ACC112 (cell line): ENCODE measurements around the gene APOBEC3F.
"Not testable (repeated sequence)": the region's sequence is repeated elsewhere in the genome, so short reads cannot be mapped to it uniquely, and the experiment has no call there.

Experiments used
- H2AFZ ChIP-seq: fragments of 200-600 bp; sonication (generic); one replicate; pipeline ENCODE4 v1.6.0; 2017; ENCODE audit warnings: antibody characterized with exemption, low read length; ENCODE audit not compliant: unreplicated experiment
- H3K27ac ChIP-seq: fragments of 200-600 bp; sonication (generic); 2 replicates; pipeline ENCODE4 v1.5.1; 2014; ENCODE audit warnings: low read depth, mild to moderate bottlenecking, antibody characterized with exemption, low read length, moderate library complexity
- H3K27me3 ChIP-seq: fragments of 200-600 bp; sonication (generic); 2 replicates; pipeline ENCODE4 v1.6.1; 2014; ENCODE audit warnings: mild to moderate bottlenecking, antibody characterized with exemption, low read length, moderate library complexity, mixed read lengths; ENCODE audit not compliant: insufficient read depth
- H3K36me3 ChIP-seq: fragments of 200-600 bp; sonication (generic); 2 replicates; pipeline ENCODE4 v1.6.1; 2016; ENCODE audit warnings: mild to moderate bottlenecking, antibody characterized with exemption, low read length, moderate library complexity, mixed read lengths; ENCODE audit not compliant: insufficient read depth
- H3K4me1 ChIP-seq: fragments of 200-600 bp; sonication (generic); one replicate; pipeline ENCODE4 v1.6.1; 2016; ENCODE audit warnings: low read length, mixed read lengths; ENCODE audit not compliant: insufficient read depth, unreplicated experiment, control insufficient read depth
- H3K4me3 ChIP-seq: fragments of 200-600 bp; sonication (generic); 2 replicates; pipeline ENCODE4 v1.5.1; 2014; ENCODE audit warnings: mild to moderate bottlenecking, low read depth, low read length
- H3K79me2 ChIP-seq: fragments of 200-600 bp; sonication (generic); one replicate; pipeline ENCODE4 v1.6.0; 2016; ENCODE audit warnings: low read length; ENCODE audit not compliant: control insufficient read depth, unreplicated experiment, insufficient read depth

Gene APOBEC3F

DNA sequence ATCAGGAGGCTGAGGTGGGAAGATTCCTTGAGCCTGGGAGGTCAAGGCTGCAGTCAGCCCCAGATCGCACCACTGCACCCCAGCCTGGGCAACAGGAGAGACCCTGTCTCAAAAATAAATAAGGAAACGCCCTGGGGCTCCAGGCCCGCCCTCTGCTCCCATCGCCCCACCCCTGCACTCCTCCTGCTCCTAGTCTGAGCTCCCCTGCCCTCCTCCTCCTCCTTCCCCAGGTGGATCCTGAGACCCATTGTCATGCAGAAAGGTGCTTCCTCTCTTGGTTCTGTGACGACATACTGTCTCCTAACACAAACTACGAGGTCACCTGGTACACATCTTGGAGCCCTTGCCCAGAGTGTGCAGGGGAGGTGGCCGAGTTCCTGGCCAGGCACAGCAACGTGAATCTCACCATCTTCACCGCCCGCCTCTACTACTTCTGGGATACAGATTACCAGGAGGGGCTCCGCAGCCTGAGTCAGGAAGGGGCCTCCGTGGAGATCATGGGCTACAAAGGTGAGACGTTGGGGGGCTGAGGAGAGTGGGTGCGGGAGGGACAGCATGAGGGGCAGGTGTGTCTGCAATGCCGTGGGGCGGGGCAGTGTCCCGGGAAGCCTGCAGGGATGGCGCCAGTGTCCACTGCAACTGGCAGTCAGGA is 11.3 kb downstream of the APOBEC3F start:
- not testable (repeated sequence) for H3K27ac ChIP-seq, H3K79me2 ChIP-seq

DNA sequence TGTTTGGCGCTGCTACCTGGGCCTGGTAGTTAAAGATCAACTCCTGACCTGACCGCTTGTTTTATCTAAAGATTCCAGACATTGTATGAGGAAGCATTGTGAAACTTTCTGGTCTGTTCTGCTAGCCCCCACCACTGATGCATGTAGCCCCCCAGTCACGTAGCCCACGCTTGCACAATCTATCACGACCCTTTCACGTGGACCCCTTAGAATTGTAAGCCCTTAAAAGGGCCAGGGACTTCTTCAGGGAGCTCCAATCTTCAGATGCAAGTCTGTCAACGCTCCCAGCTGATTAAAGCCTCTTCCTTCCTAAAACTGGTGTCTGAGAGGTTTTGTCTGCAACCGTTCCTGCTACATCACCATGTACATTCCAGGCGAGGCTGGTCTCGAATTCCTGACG is 15.0 kb downstream of the APOBEC3F start:
- Histone ChIP-seq H3K4me1 (no peaks in the 10 kb centered on the region), H3K36me3 (no peaks in the 10 kb centered on the region)

More for the DNA sequence above, 11.3 kb downstream of the APOBEC3F start:
- not testable (repeated sequence) for H3K27me3 ChIP-seq, H3K4me1 ChIP-seq, H3K36me3 ChIP-seq, H2AFZ ChIP-seq, H3K4me3 ChIP-seq

DNA sequence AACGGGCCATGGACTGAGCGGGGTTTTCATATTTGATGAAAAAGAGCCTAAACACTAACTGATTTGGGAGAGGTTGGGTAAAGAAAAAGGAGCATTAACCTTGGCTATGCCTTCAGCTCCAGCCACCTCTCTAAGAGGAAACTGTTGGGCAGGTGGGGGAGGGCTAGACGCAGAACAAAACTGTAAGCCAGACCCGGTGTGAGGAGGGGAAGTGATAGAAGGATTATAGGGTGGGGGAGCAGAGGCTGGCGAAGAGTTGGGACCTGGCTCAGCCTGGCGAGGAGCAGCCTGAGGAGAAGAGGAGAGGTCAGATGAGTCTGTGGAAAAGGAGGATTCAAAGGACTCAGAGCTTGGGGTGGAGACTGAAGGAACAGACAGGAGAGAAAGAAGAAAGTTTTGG is 20.6 kb downstream of the APOBEC3F start:
- not testable (repeated sequence) for H2AFZ ChIP-seq, H3K4me1 ChIP-seq, H3K79me2 ChIP-seq, H3K36me3 ChIP-seq, H3K27me3 ChIP-seq, H3K4me3 ChIP-seq, H3K27ac ChIP-seq

More for the DNA sequence above, 15.0 kb downstream of the APOBEC3F start:
- Histone ChIP-seq H3K27me3 (0 out of 2 replicates have a peak, but pooled peaks cover 5% of the 10 kb centered on the region), H3K4me3 (no peak overlapping the region), H2AFZ (no peak overlapping the region), H3K79me2 (no peaks in the 10 kb centered on the region), H3K27ac (no peak overlapping the region)

DNA sequence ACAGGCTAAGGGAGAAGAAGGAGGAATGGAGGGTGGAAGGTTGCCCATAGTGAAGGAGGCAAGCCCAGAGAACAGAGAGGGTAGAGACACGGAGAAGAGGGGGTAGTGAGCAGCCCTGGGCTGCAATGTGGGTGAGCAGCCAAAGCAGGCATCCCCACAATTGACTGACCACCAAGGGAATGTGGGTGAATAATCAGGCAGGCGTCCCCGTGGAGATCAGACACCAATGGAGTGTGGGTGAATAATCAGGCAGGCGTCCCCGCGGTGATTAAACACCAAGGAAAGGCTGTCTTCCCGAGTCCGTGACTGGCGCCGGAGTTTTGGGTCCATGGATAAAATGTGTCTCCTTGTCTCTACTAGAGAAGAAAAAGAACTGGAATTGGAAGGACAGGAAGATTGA is 21.3 kb downstream of the APOBEC3F start:
- H3K27me3 ChIP-seq, H3K4me1 ChIP-seq, H3K36me3 ChIP-seq, H3K79me2 ChIP-seq, H3K4me3 ChIP-seq, H2AFZ ChIP-seq, H3K27ac ChIP-seq: not testable (repeated sequence)

DNA sequence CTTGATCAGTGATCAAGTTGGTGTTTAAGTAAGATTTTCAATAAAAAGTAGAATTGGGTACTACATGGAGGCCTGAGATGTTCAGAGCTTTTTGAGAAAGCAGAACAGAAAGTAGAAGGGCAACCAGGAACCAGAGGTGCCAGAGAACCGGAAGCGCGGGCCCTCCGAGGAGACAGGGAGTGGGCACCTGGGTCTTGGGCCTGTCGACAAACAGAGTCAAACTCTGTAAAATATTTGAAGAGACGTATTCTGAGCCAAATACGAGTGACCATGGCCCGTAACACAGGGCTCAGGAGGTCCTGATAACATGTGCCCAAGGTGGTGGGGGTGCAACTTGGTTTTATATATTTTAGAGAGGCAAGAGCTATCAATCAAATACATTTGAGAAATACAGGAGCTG is 23.2 kb downstream of the APOBEC3F start:
- H3K4me1 ChIP-seq, H3K27me3 ChIP-seq, H3K36me3 ChIP-seq, H3K4me3 ChIP-seq, H3K27ac ChIP-seq, H3K79me2 ChIP-seq, H2AFZ ChIP-seq: not testable (repeated sequence)

DNA sequence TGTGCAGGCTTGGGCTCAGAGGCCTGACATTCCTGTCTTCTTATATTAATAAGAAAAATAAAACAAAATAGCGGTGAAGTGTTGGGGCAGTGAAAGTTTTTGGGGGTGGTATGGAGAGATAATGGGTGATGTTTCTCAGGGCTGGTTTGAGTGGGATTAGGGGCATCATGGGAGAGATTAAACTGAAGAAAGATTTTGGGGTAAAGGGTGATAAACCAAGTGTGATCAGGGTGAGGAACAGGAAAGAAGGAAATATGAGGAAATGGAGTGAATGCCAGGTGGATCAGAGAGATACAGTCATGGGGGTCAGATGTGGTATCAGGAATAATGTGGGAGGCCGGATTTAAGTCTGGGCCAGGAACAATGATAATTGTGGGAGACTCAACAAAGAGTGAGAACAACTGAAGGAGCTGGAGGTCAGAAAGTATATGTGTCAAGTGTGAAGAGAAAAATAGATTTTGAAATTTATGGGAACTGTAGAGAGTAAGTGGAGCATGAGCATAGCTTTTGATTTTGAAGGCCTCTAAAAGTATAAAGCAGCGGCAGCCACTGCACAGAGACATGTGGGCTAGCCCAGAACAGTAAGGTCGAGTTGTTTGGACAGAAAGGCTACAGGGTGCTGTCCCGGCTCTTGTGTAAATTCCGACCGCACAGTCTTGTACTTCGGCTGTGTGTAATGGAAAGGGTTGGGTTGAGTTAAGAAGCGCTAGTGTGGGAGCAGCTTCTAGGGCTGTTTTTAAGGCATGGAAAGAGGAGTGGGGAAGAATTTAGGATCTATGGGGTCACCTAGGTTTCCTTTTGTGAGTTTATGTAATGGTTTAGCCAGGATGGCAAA is 26.0 kb downstream of the APOBEC3F start:
- H3K27ac ChIP-seq, H2AFZ ChIP-seq, H3K27me3 ChIP-seq, H3K36me3 ChIP-seq, H3K4me1 ChIP-seq, H3K4me3 ChIP-seq, H3K79me2 ChIP-seq: not testable (repeated sequence)

DNA sequence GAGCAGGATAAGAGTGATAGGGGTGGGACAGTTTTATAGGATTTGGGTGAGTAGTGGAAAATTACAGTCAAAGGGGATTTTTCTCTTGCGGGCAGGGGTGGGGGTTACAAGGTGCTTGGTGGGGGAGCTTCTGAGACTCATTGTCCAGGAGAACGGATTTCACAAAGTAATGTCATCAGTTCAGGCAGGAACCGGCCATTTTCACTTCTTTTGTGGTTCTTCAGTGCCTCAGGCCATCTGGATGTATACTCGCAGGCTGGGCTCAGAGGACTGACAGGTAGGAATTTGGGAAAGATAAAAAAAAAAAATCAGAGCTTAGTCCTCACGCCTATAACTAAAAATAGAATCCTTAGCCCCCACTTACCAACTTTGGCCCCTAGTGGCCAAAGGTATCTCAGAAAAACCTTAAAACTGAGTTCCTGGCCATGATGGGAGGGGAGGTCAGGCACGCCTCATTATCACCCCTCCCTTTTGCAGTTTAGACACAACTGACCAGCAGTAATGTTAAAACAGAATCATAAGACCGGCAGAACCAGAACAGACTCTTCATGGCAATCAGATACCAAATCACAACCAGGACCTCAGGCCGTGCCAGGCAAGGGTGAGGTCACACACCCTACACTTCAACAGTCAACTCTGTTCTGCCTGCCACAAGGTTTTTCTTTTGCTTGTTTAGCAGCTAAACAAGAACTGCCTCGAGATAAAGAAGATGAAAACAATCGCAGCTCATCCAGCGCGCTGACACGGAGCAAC is 27.5 kb downstream of the APOBEC3F start:
- no peaks in the 10 kb centered on the region for H3K79me2 ChIP-seq
- H3K36me3 ChIP-seq, result no peaks in the 10 kb centered on the region
- H3K27me3 ChIP-seq, result no peaks in the 10 kb centered on the region
- no peaks in the 10 kb centered on the region for H3K4me1 ChIP-seq
- H3K4me3 ChIP-seq, result no peak overlapping the region
- H3K27ac ChIP-seq, result no peak overlapping the region
- H2AFZ ChIP-seq, result no peak overlapping the region

DNA sequence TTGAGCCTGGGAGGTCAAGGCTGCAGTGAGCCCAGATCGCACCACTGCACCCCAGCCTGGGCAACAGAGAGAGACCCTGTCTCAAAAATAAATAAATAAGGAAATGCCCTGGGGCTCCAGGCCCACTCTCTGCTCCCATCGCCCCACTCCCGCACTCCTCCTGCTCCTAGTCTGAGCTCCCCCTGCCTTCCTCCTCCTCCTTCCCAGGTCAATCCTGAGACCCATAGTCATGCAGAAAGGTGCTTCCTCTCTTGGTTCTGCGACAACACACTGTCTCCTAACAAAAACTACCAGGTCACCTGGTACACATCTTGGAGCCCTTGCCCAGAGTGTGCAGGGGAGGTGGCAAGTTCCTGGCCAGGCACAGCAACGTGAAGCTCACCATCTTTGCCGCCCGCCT is 29.5 kb downstream of the APOBEC3F start:
- no peaks in the 10 kb centered on the region for H3K4me1 ChIP-seq

DNA sequence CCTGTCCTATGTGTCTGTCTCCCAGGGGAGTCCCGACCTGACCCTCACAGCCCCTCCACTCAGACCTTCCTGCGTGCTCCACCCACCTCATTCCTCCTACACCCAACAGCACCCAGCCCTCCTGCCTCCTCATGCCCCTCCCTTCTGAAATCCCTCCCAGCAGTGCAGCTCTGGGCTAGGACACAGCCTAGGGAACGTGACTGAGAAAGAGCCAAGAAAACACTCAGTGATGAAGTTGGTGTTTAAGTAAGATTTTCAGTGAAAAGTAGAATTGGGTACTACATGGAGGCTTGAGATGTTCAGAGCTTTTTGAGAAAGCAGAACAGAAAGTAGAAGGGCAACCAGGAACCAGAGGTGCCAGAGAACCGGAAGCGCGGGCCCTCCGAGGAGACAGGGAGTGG is 31.9 kb downstream of the APOBEC3F start:
- not testable (repeated sequence) for H3K27me3 ChIP-seq, H3K27ac ChIP-seq, H3K4me1 ChIP-seq, H3K4me3 ChIP-seq, H3K36me3 ChIP-seq, H2AFZ ChIP-seq, H3K79me2 ChIP-seq

More for the DNA sequence above, 29.5 kb downstream of the APOBEC3F start:
- Histone ChIP-seq H3K4me3 (no peak overlapping the region), H3K27me3 (no peaks in the 10 kb centered on the region), H2AFZ (no peak overlapping the region), H3K79me2 (no peaks in the 10 kb centered on the region), H3K36me3 (no peaks in the 10 kb centered on the region), H3K27ac (no peak overlapping the region)

DNA sequence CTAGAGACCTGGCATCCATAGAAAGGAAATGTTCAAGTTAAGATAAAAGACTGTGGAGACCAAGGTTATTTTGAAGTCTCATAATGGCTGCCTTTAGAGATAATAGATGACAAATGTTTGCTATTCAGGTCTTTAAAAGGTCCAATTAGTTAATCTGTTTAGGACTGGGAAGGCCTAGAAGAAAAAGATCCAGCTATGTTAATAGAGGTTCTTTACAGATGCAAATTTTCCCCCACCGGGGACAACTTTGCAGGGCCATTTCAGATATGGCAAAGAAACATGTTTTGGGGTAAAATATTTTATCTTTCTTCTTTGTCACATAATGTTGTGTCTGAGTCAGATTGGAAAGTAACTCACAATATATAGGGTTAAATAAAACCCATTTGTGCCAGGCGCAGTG is 33.3 kb downstream of the APOBEC3F start:
- Histone ChIP-seq H3K4me1 (no peaks in the 10 kb centered on the region), H2AFZ (no peak overlapping the region), H3K27me3 (no peaks in the 10 kb centered on the region), H3K4me3 (no peak overlapping the region), H3K36me3 (no peaks in the 10 kb centered on the region), H3K79me2 (peaks cover 7% of the 10 kb centered on the region), H3K27ac (no peak overlapping the region)
